ENCODE results near the gene KIF17.

DNA sequence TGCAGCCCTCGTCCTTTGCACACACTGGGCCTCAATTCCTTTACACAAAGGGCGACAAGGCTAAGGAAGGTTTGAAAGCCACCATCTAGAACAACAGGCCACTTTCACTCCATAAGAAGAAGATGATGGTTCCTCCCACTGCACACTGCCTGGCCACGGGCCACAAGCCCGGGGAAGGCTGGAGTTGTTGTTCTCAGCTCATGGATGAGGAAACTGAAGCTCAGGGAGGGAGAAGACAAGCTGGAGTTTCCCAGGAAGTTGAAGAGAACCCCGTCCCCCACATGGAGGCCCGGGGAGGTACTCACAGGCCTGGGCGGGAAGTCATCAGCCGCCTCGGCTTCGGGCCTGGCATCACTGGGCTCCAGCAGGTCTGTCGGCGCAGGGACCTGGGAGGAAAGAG is 32.1 kb downstream of the KIF17 start:
- TF ChIP-seq, protein P1, sequence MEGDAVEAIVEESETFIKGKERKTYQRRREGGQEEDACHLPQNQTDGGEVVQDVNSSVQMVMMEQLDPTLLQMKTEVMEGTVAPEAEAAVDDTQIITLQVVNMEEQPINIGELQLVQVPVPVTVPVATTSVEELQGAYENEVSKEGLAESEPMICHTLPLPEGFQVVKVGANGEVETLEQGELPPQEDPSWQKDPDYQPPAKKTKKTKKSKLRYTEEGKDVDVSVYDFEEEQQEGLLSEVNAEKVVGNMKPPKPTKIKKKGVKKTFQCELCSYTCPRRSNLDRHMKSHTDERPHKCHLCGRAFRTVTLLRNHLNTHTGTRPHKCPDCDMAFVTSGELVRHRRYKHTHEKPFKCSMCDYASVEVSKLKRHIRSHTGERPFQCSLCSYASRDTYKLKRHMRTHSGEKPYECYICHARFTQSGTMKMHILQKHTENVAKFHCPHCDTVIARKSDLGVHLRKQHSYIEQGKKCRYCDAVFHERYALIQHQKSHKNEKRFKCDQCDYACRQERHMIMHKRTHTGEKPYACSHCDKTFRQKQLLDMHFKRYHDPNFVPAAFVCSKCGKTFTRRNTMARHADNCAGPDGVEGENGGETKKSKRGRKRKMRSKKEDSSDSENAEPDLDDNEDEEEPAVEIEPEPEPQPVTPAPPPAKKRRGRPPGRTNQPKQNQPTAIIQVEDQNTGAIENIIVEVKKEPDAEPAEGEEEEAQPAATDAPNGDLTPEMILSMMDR (IDR thresholded peaks at IDR 0.05; ENCODE audit: insufficient read depth, low read length) = no peak
- TF ChIP-seq POLR2AphosphoS5 (IDR thresholded peaks at IDR 0.05; ENCODE audit: low read depth) = no peak
